Progenitor cell of endocrine pancreas (in vitro differentiated cells): ENCODE data around the gene INSL6. TPM values are rescaled to one million over a fixed set of nuclear protein-coding genes. Genes with fewer than 3 reads are reported as not detected.

Experiments used
- DNase-seq: peaks from one replicate; pipeline ENCODE4 v3.0.0; 2021; ENCODE audit warnings: low spot score; ENCODE audit not compliant: unreplicated experiment
- H3K27ac Mint-ChIP-seq: 2 replicates; pipeline ENCODE4 v1.8.0; 2021; ENCODE audit warnings: mild to moderate bottlenecking, moderate library complexity, mixed read lengths
- H3K27me3 Mint-ChIP-seq: 2 replicates; pipeline ENCODE4 v1.8.0; 2021; ENCODE audit warnings: mixed read lengths
- H3K36me3 Mint-ChIP-seq: 2 replicates; pipeline ENCODE4 v1.8.0; 2022; ENCODE audit warnings: mixed read lengths; ENCODE audit not compliant: insufficient read depth
- H3K4me1 Mint-ChIP-seq: 2 replicates; pipeline ENCODE4 v1.8.0; 2021; ENCODE audit warnings: low read depth, mixed read lengths
- H3K4me3 Mint-ChIP-seq: 2 replicates; pipeline ENCODE4 v1.8.0; 2021; ENCODE audit warnings: low read depth, mild to moderate bottlenecking, moderate library complexity, mixed read lengths
- H3K9me3 Mint-ChIP-seq: 2 replicates; pipeline ENCODE4 v1.8.0; 2021; ENCODE audit warnings: low read depth, mixed read lengths
- long read RNA-seq: library from polyadenylated mRNA; unstranded; transcript quantifications from one replicate; pipeline ENCODE4 v2.0.0, GENCODE V29; 2020
- total RNA-seq: library from RNA; stranded (reverse); gene quantifications from 2 replicates; pipeline ENCODE4 v1.2.1, GENCODE V29; 2021
- TF ChIP-seq, protein P1 (sequence below): fragments of 200-600 bp; sonication (generic); IDR thresholded peaks from one replicate; pipeline ENCODE4 v1.5.0; 2021; ENCODE audit warnings: antibody characterized with exemption, mild to moderate bottlenecking; ENCODE audit not compliant: unreplicated experiment

The INSL6 gene, protein sequence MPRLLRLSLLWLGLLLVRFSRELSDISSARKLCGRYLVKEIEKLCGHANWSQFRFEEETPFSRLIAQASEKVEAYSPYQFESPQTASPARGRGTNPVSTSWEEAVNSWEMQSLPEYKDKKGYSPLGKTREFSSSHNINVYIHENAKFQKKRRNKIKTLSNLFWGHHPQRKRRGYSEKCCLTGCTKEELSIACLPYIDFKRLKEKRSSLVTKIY
- total RNA-seq: not detected in 2 replicates
- long read RNA-seq: 0 reads

DNA sequence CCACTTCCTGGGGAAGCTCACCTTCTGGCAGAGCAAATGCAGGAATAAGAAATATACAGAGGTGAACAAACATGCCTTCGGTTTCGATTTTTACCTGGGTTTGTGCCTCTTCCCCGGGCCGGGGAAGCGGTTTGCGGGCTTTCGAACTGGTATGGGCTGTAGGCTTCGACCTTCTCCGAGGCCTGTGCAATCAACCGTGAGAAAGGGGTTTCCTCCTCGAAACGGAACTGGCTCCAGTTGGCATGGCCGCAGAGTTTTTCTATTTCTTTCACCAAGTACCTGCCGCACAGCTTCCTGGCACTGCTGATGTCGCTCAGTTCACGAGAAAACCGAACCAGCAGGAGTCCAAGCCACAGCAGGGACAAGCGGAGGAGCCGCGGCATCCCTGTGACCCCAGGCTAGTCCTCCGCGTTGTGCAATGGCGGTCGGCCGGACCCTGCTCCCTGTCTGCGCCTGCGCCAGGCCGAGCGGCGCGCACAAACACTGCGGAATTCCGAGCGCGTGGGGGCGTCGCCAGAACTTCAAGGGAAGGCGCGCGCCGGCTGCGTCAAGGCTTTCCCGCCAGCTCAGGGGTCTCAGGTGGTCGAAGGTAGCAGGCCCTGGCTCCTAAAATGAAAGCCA lies at the start of gene INSL6:
Gene INSL6 (minus strand): TSS at position 420 of the 621 bp plus-strand sequence. CDS start 37 bp downstream, at position 383.
- H3K9me3 Mint-ChIP-seq: peaks cover 6% of the 10 kb centered on the region
- no peaks in the 10 kb centered on the region for H3K4me1 Mint-ChIP-seq
- DNase-seq: no peak
- TF ChIP-seq, protein P1, sequence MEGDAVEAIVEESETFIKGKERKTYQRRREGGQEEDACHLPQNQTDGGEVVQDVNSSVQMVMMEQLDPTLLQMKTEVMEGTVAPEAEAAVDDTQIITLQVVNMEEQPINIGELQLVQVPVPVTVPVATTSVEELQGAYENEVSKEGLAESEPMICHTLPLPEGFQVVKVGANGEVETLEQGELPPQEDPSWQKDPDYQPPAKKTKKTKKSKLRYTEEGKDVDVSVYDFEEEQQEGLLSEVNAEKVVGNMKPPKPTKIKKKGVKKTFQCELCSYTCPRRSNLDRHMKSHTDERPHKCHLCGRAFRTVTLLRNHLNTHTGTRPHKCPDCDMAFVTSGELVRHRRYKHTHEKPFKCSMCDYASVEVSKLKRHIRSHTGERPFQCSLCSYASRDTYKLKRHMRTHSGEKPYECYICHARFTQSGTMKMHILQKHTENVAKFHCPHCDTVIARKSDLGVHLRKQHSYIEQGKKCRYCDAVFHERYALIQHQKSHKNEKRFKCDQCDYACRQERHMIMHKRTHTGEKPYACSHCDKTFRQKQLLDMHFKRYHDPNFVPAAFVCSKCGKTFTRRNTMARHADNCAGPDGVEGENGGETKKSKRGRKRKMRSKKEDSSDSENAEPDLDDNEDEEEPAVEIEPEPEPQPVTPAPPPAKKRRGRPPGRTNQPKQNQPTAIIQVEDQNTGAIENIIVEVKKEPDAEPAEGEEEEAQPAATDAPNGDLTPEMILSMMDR: no peak
- no peak within 1 kb of the TSS for H3K4me3 Mint-ChIP-seq
- H3K36me3 Mint-ChIP-seq: no peaks in the 10 kb centered on the region
- H3K27ac Mint-ChIP-seq: no peak within 1 kb of the TSS
- no peaks in the 10 kb centered on the region for H3K27me3 Mint-ChIP-seq

DNA sequence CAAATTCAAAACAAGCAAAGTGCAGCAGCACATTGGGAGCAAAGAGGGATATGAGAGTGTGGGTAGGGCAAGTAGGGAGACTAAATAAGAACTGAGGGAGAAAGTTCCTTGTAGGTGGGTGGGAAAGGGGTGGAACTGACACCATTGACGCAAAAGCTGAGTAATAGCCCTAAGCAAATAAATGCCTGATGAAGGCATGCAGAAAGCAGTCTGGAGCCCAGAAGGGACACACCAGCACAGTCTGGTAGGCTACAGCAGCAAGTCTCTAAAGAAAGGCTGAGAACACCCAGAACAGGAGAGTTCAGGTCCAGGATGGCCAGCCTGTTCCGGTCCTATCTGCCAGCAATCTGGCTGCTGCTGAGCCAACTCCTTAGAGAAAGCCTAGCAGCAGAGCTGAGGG lies 45.8 kb upstream of the INSL6 start, which contains the start of gene INSL4:
Gene INSL4 (plus strand): TSS at position 208 of the 400 bp plus-strand sequence. CDS start 105 bp downstream, at position 313.
- TF ChIP-seq, protein P1: no peak
- H3K4me1 Mint-ChIP-seq: no peaks in the 10 kb centered on the region
- no peak for DNase-seq
- no peak within 1 kb of the TSS for H3K27ac Mint-ChIP-seq
- peaks cover 2% of the 10 kb centered on the region for H3K36me3 Mint-ChIP-seq
- no peak within 1 kb of the TSS for H3K4me3 Mint-ChIP-seq
- H3K27me3 Mint-ChIP-seq: peaks cover 12% of the 10 kb centered on the region
- H3K9me3 Mint-ChIP-seq: peaks cover 14% of the 10 kb centered on the region

DNA sequence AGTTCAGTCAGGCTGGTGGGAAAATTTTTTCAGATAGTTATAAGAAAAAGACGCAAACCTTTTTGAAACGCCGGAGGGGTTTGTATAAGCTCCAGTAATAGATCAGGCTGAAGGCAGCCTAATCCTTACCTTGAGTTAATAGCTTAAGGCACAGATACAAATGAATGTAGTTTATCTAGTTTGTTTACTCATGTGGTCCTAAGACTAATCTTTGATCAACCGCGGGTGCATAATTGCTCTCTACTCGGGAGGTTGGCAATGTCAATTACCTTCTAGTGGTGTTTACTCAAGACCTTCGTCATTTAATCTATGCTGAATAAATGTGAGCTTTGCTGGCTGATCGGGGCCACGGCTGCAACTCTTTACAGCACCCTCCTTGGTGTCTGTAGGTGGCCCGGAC lies 45.1 kb upstream of the INSL6 start:
- H3K27ac Mint-ChIP-seq: no peak overlapping the region

DNA sequence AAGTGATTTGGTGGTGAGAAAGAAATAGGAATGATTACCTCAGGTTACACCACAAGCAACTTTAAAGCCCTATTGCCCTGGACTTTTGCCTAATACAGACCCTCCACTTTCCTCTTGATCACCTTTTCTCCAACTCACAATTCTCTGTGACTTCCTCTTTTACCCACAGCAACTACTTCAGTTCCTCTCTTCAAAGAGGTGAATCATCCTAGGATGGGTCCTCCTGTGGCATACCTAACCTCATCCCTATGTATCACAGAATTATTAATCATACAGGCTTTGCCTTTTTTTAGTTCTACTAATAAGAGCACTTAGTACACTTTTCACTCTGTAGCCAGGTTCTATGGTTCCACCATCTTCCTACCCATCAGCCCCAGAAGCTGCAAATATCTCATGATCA lies 19.6 kb upstream of the INSL6 start:
- Mint-ChIP-seq H3K4me1 (no peaks in the 10 kb centered on the region), H3K36me3 (no peaks in the 10 kb centered on the region), H3K9me3 (no peaks in the 10 kb centered on the region), H3K27me3 (no peaks in the 10 kb centered on the region), H3K4me3 (no peak overlapping the region), H3K27ac (no peak overlapping the region)
- DNase-seq: no peak
- TF ChIP-seq, protein P1: no peak

More for the DNA sequence above, 45.1 kb upstream of the INSL6 start:
- TF ChIP-seq, protein P1: no peak
- Mint-ChIP-seq H3K4me1 (no peaks in the 10 kb centered on the region), H3K9me3 (peaks cover 18% of the 10 kb centered on the region), H3K27me3 (peaks cover 12% of the 10 kb centered on the region), H3K4me3 (no peak overlapping the region), H3K36me3 (peaks cover 2% of the 10 kb centered on the region)
- no peak for DNase-seq

DNA sequence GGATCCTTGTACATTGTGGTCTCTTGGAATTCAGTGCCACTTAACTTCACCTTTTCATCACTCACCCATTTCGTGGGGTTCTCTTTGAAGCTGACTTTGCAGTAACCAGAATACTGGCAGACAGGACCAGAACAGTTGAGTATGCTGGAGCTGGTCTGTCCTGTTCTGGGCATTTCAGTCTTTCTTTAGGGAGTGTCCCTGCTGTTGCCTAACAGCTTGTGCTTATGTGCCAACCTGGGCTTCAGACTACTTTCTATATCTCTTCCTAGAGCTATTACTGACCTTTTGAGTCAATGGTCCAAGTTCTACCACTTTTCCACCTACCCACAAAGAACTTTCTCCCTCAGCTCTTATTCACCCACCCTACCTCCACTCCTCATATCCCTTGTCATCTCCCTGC lies 10.0 kb upstream of the INSL6 start:
- Mint-ChIP-seq H3K4me3 (no peak overlapping the region), H3K9me3 (no peaks in the 10 kb centered on the region), H3K27ac (no peak overlapping the region), H3K36me3 (no peaks in the 10 kb centered on the region), H3K27me3 (no peaks in the 10 kb centered on the region), H3K4me1 (no peaks in the 10 kb centered on the region)
- TF ChIP-seq, protein P1: no peak
- no peak for DNase-seq
